NT2/D1 (cell line): ENCODE data around the gene STX8.

ENCODE experiments used
- SUZ12 ChIP-seq: IDR thresholded peaks from 2 replicates; pipeline ENCODE4 v1.6.1; 2011; ENCODE audit not compliant: insufficient read length, insufficient read depth; ENCODE audit errors: extremely low read depth
- YY1 ChIP-seq: IDR thresholded peaks from 2 replicates; pipeline ENCODE4 v1.6.1; 2011; ENCODE audit not compliant: insufficient read length, insufficient read depth
- ZNF274 ChIP-seq: IDR thresholded peaks from 2 replicates; pipeline ENCODE4 v1.6.1; 2011; ENCODE audit warnings: mild to moderate bottlenecking, low read depth, low read length

GRCh38 chr17:9332132-9332494 is 243.5 kb downstream of the STX8 start:
- TF ChIP-seq SUZ12 (no peak), YY1 (no peak), ZNF274 (no peak)
